T-helper 17 cell (primary cell): ENCODE measurements around the gene DES. TPM values are rescaled to one million over a fixed set of nuclear protein-coding genes. Genes with fewer than 3 reads are reported as not detected.
"Not testable (repeated sequence)": the region's sequence is repeated elsewhere in the genome, so short reads cannot be mapped to it uniquely, and the experiment has no call there.

Source experiments
- ATAC-seq: fragments of 150-1000 bp; cut with Tn5 transposase; 2 replicates; pipeline ENCODE4 v1.10.0; 2021; ENCODE audit warnings: mild to moderate bottlenecking, moderate library complexity
- DNase-seq, 3 donors: peaks; one replicate each; pipeline versions ENCODE4 v3.0.0 to v3.0.0-alpha.2; 2020 to 2021
- H3K9me3 ChIP-seq: one replicate; pipeline ENCODE4 v1.7.0; 2013; ENCODE audit warnings: low read length, mild to moderate bottlenecking; ENCODE audit not compliant: control insufficient read depth, poor library complexity, severe bottlenecking
- H3K27ac Mint-ChIP-seq: one replicate; pipeline ENCODE4 v1.8.0; 2022; ENCODE audit warnings: mild to moderate bottlenecking, moderate library complexity, mixed read lengths
- H3K27me3 Mint-ChIP-seq: one replicate; pipeline ENCODE4 v1.8.0; 2022; ENCODE audit warnings: mixed read lengths
- H3K36me3 Mint-ChIP-seq: one replicate; pipeline ENCODE4 v1.8.0; 2022; ENCODE audit warnings: low read depth, mixed read lengths
- H3K4me1 Mint-ChIP-seq: one replicate; pipeline ENCODE4 v1.8.0; 2022; ENCODE audit warnings: mild to moderate bottlenecking, mixed read lengths
- H3K4me3 Mint-ChIP-seq: one replicate; pipeline ENCODE4 v1.8.0; 2022; ENCODE audit warnings: mild to moderate bottlenecking, moderate library complexity, mixed read lengths
- total RNA-seq, 4 donors: library from RNA in 2 of 4; stranded (reverse) in 2 of 4; gene quantifications; one replicate each; pipeline ENCODE4 v1.2.3 and lab custom pipeline; 2022 to 2026

DES gene
- total RNA-seq, 2 donors from 2014 or later: not detected

- Mint-ChIP-seq H3K27ac (peak overlapping the region; percentile 93), H3K4me3 (peak overlapping the region; percentile 94), H3K36me3 (peaks cover 6% of the 10 kb centered on the region), H3K4me1 (peaks cover 12% of the 10 kb centered on the region), H3K27me3 (no peaks in the 10 kb centered on the region)
- no peaks in the 10 kb centered on the region for H3K9me3 ChIP-seq
- peak; percentile 99 to 100 (median 100) for DNase-seq
- peak; percentile 83 for ATAC-seq
Observed at GRCh38 chr2:219388121-219388906, 29.9 kb upstream of the DES start.

GRCh38 chr2:219388907-219389156 is 29.3 kb upstream of the DES start:
- ATAC-seq (no peak), DNase-seq (no peak)
- H3K4me3 Mint-ChIP-seq: peak overlapping the region; percentile 94
- H3K27ac Mint-ChIP-seq: peak overlapping the region; percentile 93
- peaks cover 3% of the 10 kb centered on the region for H3K36me3 Mint-ChIP-seq
- no peaks in the 10 kb centered on the region for H3K27me3 Mint-ChIP-seq
- no peaks in the 10 kb centered on the region for H3K9me3 ChIP-seq
- peaks cover 12% of the 10 kb centered on the region for H3K4me1 Mint-ChIP-seq

- no peaks in the 10 kb centered on the region for H3K9me3 ChIP-seq
- DNase-seq (no peak), ATAC-seq (no peak)
- Mint-ChIP-seq H3K4me1 (peaks cover 15% of the 10 kb centered on the region), H3K27ac (no peak overlapping the region), H3K36me3 (no peaks in the 10 kb centered on the region), H3K27me3 (no peaks in the 10 kb centered on the region), H3K4me3 (no peak overlapping the region)
Observed at GRCh38 chr2:219392754-219393153, 25.4 kb upstream of the DES start.

DNA sequence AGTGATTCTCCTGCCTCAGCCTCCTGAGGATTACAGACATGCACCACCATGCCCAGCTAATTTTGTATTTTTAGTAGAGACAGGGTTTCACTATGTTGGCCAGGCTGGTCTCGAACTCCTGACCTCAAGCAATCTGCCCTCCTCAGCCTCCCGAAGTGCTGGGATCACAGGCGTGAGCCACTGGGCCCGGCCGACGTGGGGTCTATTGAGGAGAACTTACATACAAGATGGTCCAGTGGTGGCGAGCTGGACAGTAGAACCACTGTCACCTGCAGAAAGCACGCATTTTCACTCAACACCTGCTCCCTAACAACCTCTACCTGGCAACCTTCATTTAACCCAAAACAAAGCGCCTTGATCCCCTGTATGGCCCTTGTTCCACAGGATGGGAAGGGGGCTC is 23.1 kb upstream of the DES start:
- not testable (repeated sequence) for H3K27ac Mint-ChIP-seq, H3K9me3 ChIP-seq, H3K36me3 Mint-ChIP-seq, ATAC-seq, H3K27me3 Mint-ChIP-seq, DNase-seq, H3K4me3 Mint-ChIP-seq
- peaks cover 13% of the 10 kb centered on the region for H3K4me1 Mint-ChIP-seq

- Mint-ChIP-seq H3K36me3 (no peaks in the 10 kb centered on the region), H3K27ac (no peak overlapping the region), H3K27me3 (no peaks in the 10 kb centered on the region), H3K4me3 (peak overlapping the region; percentile 12), H3K4me1 (peaks cover 13% of the 10 kb centered on the region)
- no peaks in the 10 kb centered on the region for H3K9me3 ChIP-seq
- DNase-seq (no peak), ATAC-seq (no peak)
Observed at GRCh38 chr2:219395609-219396008, 22.6 kb upstream of the DES start.

DNA sequence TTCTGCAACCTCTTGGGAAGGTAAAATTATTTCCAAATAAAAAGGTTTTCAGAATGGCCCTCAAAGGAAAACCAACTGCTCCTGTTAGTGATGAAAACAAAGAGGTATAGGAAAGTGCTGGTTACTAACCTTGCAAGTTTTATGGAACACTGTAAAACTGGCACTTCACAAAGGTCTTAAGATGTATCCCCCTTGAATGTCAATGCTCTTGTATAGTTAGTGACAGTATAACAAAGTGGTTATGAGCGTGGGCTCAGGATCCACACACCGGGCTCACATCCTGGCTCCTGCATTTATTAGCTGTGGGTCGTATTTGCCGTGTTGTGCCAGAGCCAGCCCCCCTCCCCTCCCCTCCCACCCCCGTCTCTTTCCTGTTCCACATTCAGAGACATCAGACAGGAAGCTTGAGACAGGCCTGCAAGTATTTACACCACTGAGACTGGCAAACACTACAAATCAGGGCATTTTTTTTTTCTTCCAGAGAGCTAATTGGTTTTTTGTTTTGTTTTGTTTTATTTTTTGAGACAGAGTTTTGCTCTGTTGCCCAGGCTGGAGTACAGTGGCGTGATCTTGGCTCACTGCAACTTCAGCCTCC is 21.2 kb upstream of the DES start:
- no peaks in the 10 kb centered on the region for H3K27me3 Mint-ChIP-seq
- H3K9me3 ChIP-seq: no peaks in the 10 kb centered on the region
- no peaks in the 10 kb centered on the region for H3K36me3 Mint-ChIP-seq
- peaks cover 13% of the 10 kb centered on the region for H3K4me1 Mint-ChIP-seq
- peak overlapping the region; percentile 79 for H3K4me3 Mint-ChIP-seq
- ATAC-seq: peak; percentile 85
- DNase-seq: no peak
- H3K27ac Mint-ChIP-seq: peak overlapping the region; percentile 90

GRCh38 chr2:219398721-219399363 is 19.3 kb upstream of the DES start:
- DNase-seq (no peak), ATAC-seq (no peak)
- Mint-ChIP-seq H3K27me3 (no peaks in the 10 kb centered on the region), H3K36me3 (no peaks in the 10 kb centered on the region), H3K27ac (no peak overlapping the region), H3K4me1 (peaks cover 18% of the 10 kb centered on the region), H3K4me3 (no peak overlapping the region)
- H3K9me3 ChIP-seq: no peaks in the 10 kb centered on the region

DNA sequence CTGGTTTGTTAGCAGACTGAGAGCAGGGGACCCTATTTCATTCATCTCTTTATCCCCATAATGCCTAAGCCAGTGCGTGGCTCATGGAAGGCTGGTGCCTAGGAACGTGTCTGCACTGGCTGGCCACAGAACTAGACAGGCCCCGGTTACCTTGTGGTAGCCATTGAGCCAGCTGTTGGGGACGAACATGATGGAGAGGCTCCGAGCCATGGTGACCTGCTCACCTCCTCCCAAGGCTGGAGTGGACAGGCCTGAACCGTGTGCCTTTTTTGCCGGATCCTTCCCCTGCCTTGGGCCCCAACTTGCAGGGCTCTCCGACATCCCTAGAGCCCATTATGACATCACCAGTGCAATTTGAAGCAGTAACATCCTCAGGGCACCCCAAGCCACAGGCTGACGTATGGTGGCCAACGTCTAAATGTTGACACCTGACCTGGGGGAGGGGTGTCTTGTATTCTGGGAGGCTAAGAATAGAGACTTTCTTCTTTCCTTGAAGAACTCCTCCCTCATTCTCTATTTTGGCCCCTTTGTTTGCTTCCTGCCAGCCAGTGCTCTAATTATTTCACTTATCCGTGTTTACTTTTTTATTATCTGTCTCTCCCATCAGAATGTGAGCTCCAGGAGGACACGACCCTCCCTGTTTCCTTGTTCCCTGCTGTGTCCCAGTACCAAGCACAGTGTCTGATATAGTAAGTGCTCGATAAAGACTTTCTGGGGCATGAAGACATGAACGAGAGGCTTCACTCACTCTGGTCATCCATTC is 18.3 kb upstream of the DES start:
- Mint-ChIP-seq H3K36me3 (no peaks in the 10 kb centered on the region), H3K4me1 (peaks cover 18% of the 10 kb centered on the region), H3K27ac (peak overlapping the region; percentile 72), H3K4me3 (no peak overlapping the region), H3K27me3 (peaks cover 5% of the 10 kb centered on the region)
- ATAC-seq (no peak), DNase-seq (no peak)
- H3K9me3 ChIP-seq: no peaks in the 10 kb centered on the region

- ATAC-seq: no peak
- H3K36me3 Mint-ChIP-seq: no peaks in the 10 kb centered on the region
- peaks cover 5% of the 10 kb centered on the region for H3K27me3 Mint-ChIP-seq
- peak overlapping the region; percentile 72 for H3K27ac Mint-ChIP-seq
- H3K4me1 Mint-ChIP-seq: peaks cover 18% of the 10 kb centered on the region
- H3K9me3 ChIP-seq: no peaks in the 10 kb centered on the region
- DNase-seq: no peak
- H3K4me3 Mint-ChIP-seq: no peak overlapping the region
Observed at GRCh38 chr2:219400562-219400961, 17.6 kb upstream of the DES start.

DNA sequence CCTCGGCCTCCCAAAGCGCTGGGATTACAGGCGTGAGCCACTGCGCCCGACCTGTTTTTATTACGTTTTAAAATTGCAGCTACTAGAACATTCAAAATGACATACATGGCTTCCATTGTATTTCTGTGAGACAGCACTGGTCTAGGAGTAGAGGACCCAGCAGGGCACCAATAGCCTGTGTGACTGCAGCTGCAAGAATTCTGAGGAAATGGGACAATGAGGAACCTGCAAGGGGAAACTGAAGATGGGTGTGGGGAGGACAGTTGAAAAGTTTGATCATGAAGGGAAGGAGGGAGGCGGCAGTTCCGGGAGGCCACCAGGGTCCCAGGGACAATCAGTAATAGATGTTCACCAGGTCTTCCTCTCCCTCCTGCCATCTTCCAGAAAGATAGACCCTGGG is 16.6 kb upstream of the DES start:
- H3K9me3 ChIP-seq: no peaks in the 10 kb centered on the region
- DNase-seq (no peak), ATAC-seq (no peak)
- peaks cover 18% of the 10 kb centered on the region for H3K4me1 Mint-ChIP-seq
- no peak overlapping the region for H3K4me3 Mint-ChIP-seq
- H3K36me3 Mint-ChIP-seq: no peaks in the 10 kb centered on the region
- no peak overlapping the region for H3K27ac Mint-ChIP-seq
- peaks cover 8% of the 10 kb centered on the region for H3K27me3 Mint-ChIP-seq

DNA sequence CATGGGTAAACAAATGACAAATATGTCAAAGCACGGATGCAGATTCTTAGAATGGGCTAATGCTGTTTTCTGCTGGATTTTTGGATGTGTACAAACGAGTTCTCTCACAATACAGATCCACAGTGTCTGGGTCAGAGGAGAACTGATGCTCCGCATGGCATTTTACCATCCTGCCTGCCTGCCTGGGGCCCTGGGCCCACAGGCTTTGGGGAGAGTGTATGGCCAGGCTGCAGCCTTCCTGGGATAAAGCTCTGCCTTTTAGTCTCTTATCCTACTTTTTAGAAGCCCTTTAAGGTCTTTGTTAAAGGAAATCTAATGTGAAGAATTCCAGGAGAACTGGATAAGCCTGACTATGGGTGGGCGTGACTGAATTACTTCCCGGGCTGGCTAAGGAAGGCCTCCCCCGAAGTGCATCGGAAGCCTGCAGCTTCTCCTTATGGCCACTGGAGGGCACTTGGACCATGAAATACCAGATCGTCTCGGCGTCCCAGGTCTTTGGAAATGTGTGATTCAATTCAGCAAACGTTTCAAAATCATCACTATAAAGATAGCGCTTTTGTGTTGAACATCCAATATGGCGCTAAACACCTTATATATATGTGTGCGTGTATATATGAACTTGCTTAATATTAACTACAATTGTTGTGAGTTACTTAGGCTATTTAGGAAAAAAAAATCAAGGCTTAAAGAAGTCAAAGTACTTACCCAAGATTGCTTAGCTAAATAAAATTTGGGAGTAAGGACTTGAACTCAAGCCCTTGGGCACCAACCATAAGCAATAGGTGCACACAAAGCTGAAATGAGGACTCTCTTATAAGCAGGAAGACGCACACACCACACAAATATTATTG is 15.3 kb upstream of the DES start:
- H3K4me3 Mint-ChIP-seq: no peak overlapping the region
- peaks cover 10% of the 10 kb centered on the region for H3K4me1 Mint-ChIP-seq
- no peak overlapping the region for H3K27ac Mint-ChIP-seq
- peak; percentile 98 for ATAC-seq
- peaks cover 13% of the 10 kb centered on the region for H3K27me3 Mint-ChIP-seq
- no peaks in the 10 kb centered on the region for H3K36me3 Mint-ChIP-seq
- no peaks in the 10 kb centered on the region for H3K9me3 ChIP-seq
- peak; percentile 24 to 42 (median 34) for DNase-seq

DNA sequence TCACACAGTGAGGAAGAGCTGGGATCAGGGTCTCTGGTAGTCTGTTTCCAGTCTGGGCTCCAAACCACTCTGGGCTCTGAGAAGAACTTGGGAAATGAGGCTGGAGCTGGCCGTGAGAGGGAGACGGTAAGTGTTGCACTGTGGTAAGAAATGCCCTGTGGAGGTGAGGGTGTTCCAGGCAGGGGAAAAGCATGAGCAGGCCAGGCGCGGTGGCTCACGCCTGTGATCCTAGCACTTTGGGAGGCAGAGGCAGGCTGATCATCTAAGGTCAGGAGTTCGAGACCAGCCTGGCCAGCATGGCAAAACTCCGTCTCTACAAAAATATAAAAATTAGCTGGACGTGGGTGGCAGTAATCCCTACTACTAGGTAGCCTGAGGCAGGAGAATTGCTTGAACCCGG is 14.3 kb upstream of the DES start:
- no peak for DNase-seq
- H3K9me3 ChIP-seq: no peaks in the 10 kb centered on the region
- peaks cover 13% of the 10 kb centered on the region for H3K27me3 Mint-ChIP-seq
- no peak for ATAC-seq
- no peak overlapping the region for H3K27ac Mint-ChIP-seq
- H3K36me3 Mint-ChIP-seq: no peaks in the 10 kb centered on the region
- H3K4me3 Mint-ChIP-seq: no peak overlapping the region
- peaks cover 7% of the 10 kb centered on the region for H3K4me1 Mint-ChIP-seq
